Measurements from ENCODE around the gene AMZ2.

GRCh38 chr17:68289473-68289872, 41.6 kb downstream of the AMZ2 start:
- no peak for TF ChIP-seq EZH2phosphoT487 (IDR thresholded peaks at IDR 0.05; ENCODE audit: low read depth)
- TF ChIP-seq, protein P1, sequence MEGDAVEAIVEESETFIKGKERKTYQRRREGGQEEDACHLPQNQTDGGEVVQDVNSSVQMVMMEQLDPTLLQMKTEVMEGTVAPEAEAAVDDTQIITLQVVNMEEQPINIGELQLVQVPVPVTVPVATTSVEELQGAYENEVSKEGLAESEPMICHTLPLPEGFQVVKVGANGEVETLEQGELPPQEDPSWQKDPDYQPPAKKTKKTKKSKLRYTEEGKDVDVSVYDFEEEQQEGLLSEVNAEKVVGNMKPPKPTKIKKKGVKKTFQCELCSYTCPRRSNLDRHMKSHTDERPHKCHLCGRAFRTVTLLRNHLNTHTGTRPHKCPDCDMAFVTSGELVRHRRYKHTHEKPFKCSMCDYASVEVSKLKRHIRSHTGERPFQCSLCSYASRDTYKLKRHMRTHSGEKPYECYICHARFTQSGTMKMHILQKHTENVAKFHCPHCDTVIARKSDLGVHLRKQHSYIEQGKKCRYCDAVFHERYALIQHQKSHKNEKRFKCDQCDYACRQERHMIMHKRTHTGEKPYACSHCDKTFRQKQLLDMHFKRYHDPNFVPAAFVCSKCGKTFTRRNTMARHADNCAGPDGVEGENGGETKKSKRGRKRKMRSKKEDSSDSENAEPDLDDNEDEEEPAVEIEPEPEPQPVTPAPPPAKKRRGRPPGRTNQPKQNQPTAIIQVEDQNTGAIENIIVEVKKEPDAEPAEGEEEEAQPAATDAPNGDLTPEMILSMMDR (IDR thresholded peaks at IDR 0.05; ENCODE audit: low read depth, low read length), result no peak

All from OCI-LY3 (cell line).